B cell (primary cell): Measurements from ENCODE around the gene VWA3B.

ENCODE experiments used
- CTCF ChIP-seq: fragments of 200-600 bp; IDR thresholded peaks from one replicate; pipeline ENCODE4 v1.8.0; 2022; ENCODE audit warnings: antibody characterized with exemption, mild to moderate bottlenecking
- EZH2 ChIP-seq: IDR thresholded peaks from 2 replicates; pipeline ENCODE4 v1.6.1; 2012; ENCODE audit warnings: borderline replicate concordance, low read depth, mild to moderate bottlenecking, moderate library complexity, low read length; ENCODE audit not compliant: insufficient read depth, poor library complexity, severe bottlenecking

GRCh38 chr2:98090951-98091350 is 4.0 kb downstream of the VWA3B start:
- no peak for TF ChIP-seq CTCF
- TF ChIP-seq EZH2, result no peak
